H1 (cell line): ENCODE results near the gene COQ8A. TPM values are rescaled to one million over a fixed set of nuclear protein-coding genes. Genes with fewer than 3 reads are reported as not detected.

Experiments
- CTCF ChIA-PET: fragments of 300-600 bp; sonication (Branson Sonifier 250); formaldehyde crosslinking; loops from one replicate; lab custom pipeline; 2021; ENCODE audit not compliant: partially characterized antibody; lab: Charles Lee
- POLR2A ChIA-PET: fragments of 300-600 bp; sonication (Branson Sonifier 250); formaldehyde crosslinking; loops from one replicate; lab custom pipeline; 2021; ENCODE audit warnings: inconsistent platforms; ENCODE audit not compliant: partially characterized antibody; lab: Charles Lee
- DNase-seq, 2 experiments: peaks; one replicate each; pipeline versions ENCODE4 v3.0.0 to v3.0.0-alpha.2; 2010 to 2022; ENCODE audit warnings: low spot score in 2 of 2, low read depth in 1 of 2, mixed read lengths in 1 of 2
- FAIRE-seq: peaks from 2 replicates; lab custom pipeline; 2011; peaks lifted over from hg19 to GRCh38; lab: Jason Lieb, UNC
- H2AFZ ChIP-seq: 2 replicates; pipeline ENCODE4 v1.8.1; 2012; ENCODE audit warnings: low read length, inconsistent platforms
- H2AK5ac ChIP-seq: 2 replicates; pipeline ENCODE4 v1.6.1; 2013; ENCODE audit warnings: low read depth, low read length
- H2BK120ac ChIP-seq: replicated peaks from 2 replicates; pipeline ENCODE3; 2013; ENCODE audit warnings: low read depth, low read length, inconsistent platforms
- H2BK12ac ChIP-seq: 2 replicates; pipeline ENCODE4 v1.6.1; 2013; ENCODE audit warnings: low read depth, low read length
- H2BK15ac ChIP-seq: 2 replicates; pipeline ENCODE4 v1.6.1; 2013; ENCODE audit warnings: low read length
- H2BK20ac ChIP-seq: 2 replicates; pipeline ENCODE4 v1.6.1; 2013; ENCODE audit warnings: low read length
- H2BK5ac ChIP-seq: 2 replicates; pipeline ENCODE4 v1.6.1; 2013; ENCODE audit warnings: low read depth, low read length
- H3K14ac ChIP-seq: 2 replicates; pipeline ENCODE4 v1.6.1; 2013; ENCODE audit warnings: inconsistent platforms; ENCODE audit not compliant: insufficient read length
- H3K18ac ChIP-seq: 2 replicates; pipeline ENCODE4 v1.6.1; 2013; ENCODE audit warnings: low read length; ENCODE audit errors: extremely low read depth
- H3K23ac ChIP-seq: 2 replicates; pipeline ENCODE4 v1.6.1; 2013; ENCODE audit warnings: inconsistent platforms; ENCODE audit not compliant: insufficient read length
- H3K23me2 ChIP-seq: 2 replicates; pipeline ENCODE4 v1.6.1; 2013; ENCODE audit warnings: low read depth, low read length
- H3K27ac ChIP-seq: 2 replicates; pipeline ENCODE4 v1.6.1; 2011; ENCODE audit warnings: low read depth, low read length, inconsistent platforms
- H3K27me3 ChIP-seq, 4 experiments: replicated peaks in 1 of 4; 1 replicate in 1 of 4; 2 replicates in 3 of 4; pipeline versions ENCODE4 v1.6.1 to v1.8.1; 2011 to 2013; ENCODE audit warnings: low read length in 3 of 4, mild to moderate bottlenecking in 3 of 4, inconsistent platforms in 2 of 4, mixed read lengths in 2 of 4, moderate library complexity in 1 of 4; ENCODE audit not compliant: control insufficient read depth in 3 of 4, insufficient read depth in 3 of 4; ENCODE audit errors: extremely low read depth in 1 of 4
- H3K36me3 ChIP-seq, 4 experiments: 2 replicates each; pipeline versions ENCODE4 v1.6.1 to v1.8.1; 2011 to 2013; ENCODE audit warnings: mild to moderate bottlenecking in 4 of 4, low read length in 3 of 4, moderate library complexity in 2 of 4, control low read depth in 1 of 4, inconsistent platforms in 1 of 4; ENCODE audit not compliant: insufficient read depth in 4 of 4, control insufficient read depth in 2 of 4
- H3K4ac ChIP-seq: replicated peaks from 2 replicates; pipeline ENCODE3; 2013; ENCODE audit warnings: low read length, low read depth, mixed read lengths, inconsistent platforms; ENCODE audit not compliant: insufficient read length
- H3K4me1 ChIP-seq, 4 experiments: replicated peaks in 1 of 4; 1 replicate in 1 of 4; 2 replicates in 3 of 4; pipeline versions ENCODE4 v1.6.1 to v1.8.1; 2011 to 2013; ENCODE audit warnings: low read length in 3 of 4, inconsistent platforms in 2 of 4, mixed read lengths in 1 of 4; ENCODE audit not compliant: insufficient read depth in 4 of 4, control insufficient read depth in 3 of 4
- H3K4me2 ChIP-seq, 2 experiments: 2 replicates each; pipeline versions ENCODE4 v1.6.1 to v1.8.1; 2011 to 2013; ENCODE audit warnings: low read depth in 2 of 2, low read length in 2 of 2, control low read depth in 1 of 2, inconsistent platforms in 1 of 2, mild to moderate bottlenecking in 1 of 2; ENCODE audit not compliant: insufficient read depth in 1 of 2
- H3K4me3 ChIP-seq, 4 experiments: fragments of 200-600, 300-600 bp in 1 of 4; sonication (generic), shearing (Covaris generic), sonication (Bioruptor Twin) in 1 of 4; 2 replicates each; pipeline versions ENCODE4 v1.5.1 to v1.8.1; 2011 to 2016; ENCODE audit warnings: low read length in 4 of 4, low read depth in 3 of 4, control low read depth in 2 of 4, inconsistent platforms in 2 of 4, mild to moderate bottlenecking in 2 of 4, mixed read lengths in 1 of 4, moderate library complexity in 1 of 4; ENCODE audit not compliant: insufficient read depth in 2 of 4; ENCODE audit errors: extremely low read depth in 1 of 4
- H3K56ac ChIP-seq: replicated peaks from 2 replicates; pipeline ENCODE3; 2013; ENCODE audit warnings: low read depth, mild to moderate bottlenecking, mixed read lengths, low read length, inconsistent platforms; ENCODE audit not compliant: insufficient read length
- H3K79me1 ChIP-seq: 2 replicates; pipeline ENCODE4 v1.6.1; 2013; ENCODE audit warnings: low read depth, low read length, control low read depth
- H3K79me2 ChIP-seq, 2 experiments: 2 replicates each; pipeline versions ENCODE4 v1.6.1 to v1.8.1; 2012 to 2013; ENCODE audit warnings: low read length in 2 of 2, mild to moderate bottlenecking in 2 of 2, inconsistent platforms in 1 of 2; ENCODE audit not compliant: insufficient read depth in 2 of 2, control insufficient read depth in 1 of 2
- H3K9ac ChIP-seq, 4 experiments: replicated peaks in 1 of 4; 1 replicate in 1 of 4; 2 replicates in 3 of 4; pipeline versions ENCODE4 v1.6.1 to v1.8.1; 2011 to 2013; ENCODE audit warnings: low read depth in 3 of 4, low read length in 3 of 4, control low read depth in 2 of 4, mild to moderate bottlenecking in 2 of 4, moderate library complexity in 2 of 4, inconsistent platforms in 1 of 4; ENCODE audit errors: extremely low read depth in 1 of 4
- H3K9me3 ChIP-seq, 2 experiments: 2 replicates each; pipeline versions ENCODE4 v1.6.1 to v1.8.1; 2012 to 2013; ENCODE audit warnings: mild to moderate bottlenecking in 2 of 2, moderate library complexity in 2 of 2, control low read depth in 1 of 2, inconsistent platforms in 1 of 2, low read depth in 1 of 2, low read length in 1 of 2, mixed read lengths in 1 of 2; ENCODE audit not compliant: insufficient read depth in 2 of 2
- H4K20me1 ChIP-seq, 2 experiments: replicated peaks in 1 of 2; 2 replicates each; pipeline versions ENCODE3 to v1.8.1; 2011 to 2013; ENCODE audit warnings: inconsistent platforms in 2 of 2, low read length in 2 of 2, mild to moderate bottlenecking in 1 of 2; ENCODE audit not compliant: insufficient read depth in 2 of 2, control insufficient read depth in 1 of 2
- H4K5ac ChIP-seq: 2 replicates; pipeline ENCODE4 v1.6.1; 2013; ENCODE audit warnings: low read length, low read depth, mixed read lengths, inconsistent platforms; ENCODE audit not compliant: insufficient read length
- H4K8ac ChIP-seq: 2 replicates; pipeline ENCODE4 v1.8.0; 2013; ENCODE audit warnings: mild to moderate bottlenecking, moderate library complexity, low read length, inconsistent platforms; ENCODE audit not compliant: insufficient read depth; ENCODE audit errors: extremely low read depth
- H4K91ac ChIP-seq: replicated peaks from 2 replicates; pipeline ENCODE3; 2013; ENCODE audit warnings: low read length, mixed read lengths, inconsistent platforms; ENCODE audit not compliant: insufficient read length
- ATF2 ChIP-seq: IDR thresholded peaks from 2 replicates; pipeline ENCODE4 v1.6.1; 2012; ENCODE audit warnings: low read length, inconsistent platforms
- KDM4A ChIP-seq: IDR thresholded peaks from one replicate; pipeline ENCODE4 v1.7.1; 2012; ENCODE audit warnings: low read depth, mild to moderate bottlenecking, moderate library complexity, low read length, inconsistent platforms; ENCODE audit not compliant: severe bottlenecking
- PHF8 ChIP-seq: fragments of 200-600 bp; sonication (generic); conservative IDR thresholded peaks from 2 replicates; pipeline ENCODE4 v1.7.1; 2012; ENCODE audit warnings: low read depth, mild to moderate bottlenecking, inconsistent platforms, low read length, moderate library complexity
- SIN3A ChIP-seq, 2 experiments: IDR thresholded peaks in 1 of 2; conservative IDR thresholded peaks in 1 of 2; 2 replicates each; pipeline ENCODE4 v1.6.1; 2011 to 2012; ENCODE audit warnings: low read length in 2 of 2, improper control_type of control experiment in 1 of 2, low read depth in 1 of 2, mild to moderate bottlenecking in 1 of 2
- SIRT6 ChIP-seq: IDR thresholded peaks from one replicate; pipeline ENCODE4 v1.7.1; 2012; ENCODE audit warnings: low read length, inconsistent platforms
- SP1 ChIP-seq: IDR thresholded peaks from 2 replicates; pipeline ENCODE4 v1.6.1; 2011; ENCODE audit warnings: low read depth, low read length
- SUZ12 ChIP-seq: fragments of 200-600 bp; sonication (generic); IDR thresholded peaks from 2 replicates; pipeline ENCODE4 v1.6.1; 2012; ENCODE audit warnings: mild to moderate bottlenecking, inconsistent platforms, low read length, moderate library complexity, mixed read lengths
- TAF1 ChIP-seq: IDR thresholded peaks from 2 replicates; pipeline ENCODE4 v1.6.1; 2011; ENCODE audit warnings: mild to moderate bottlenecking, low read depth, low read length
- TAF7 ChIP-seq: optimal IDR thresholded peaks from 2 replicates; pipeline ENCODE3; 2011; ENCODE audit warnings: low read depth, mild to moderate bottlenecking, inconsistent platforms, low read length, moderate library complexity, borderline replicate concordance
- WGBS, 2 experiments: shearing (Covaris generic) in 1 of 2; methylation state at CpG; one replicate each; pipeline versions ENCODE4 v1.1.6 to v1.1.7; 2013 to 2015; ENCODE audit warnings: low lambda C conversion rate in 2 of 2, mixed read lengths in 2 of 2, inconsistent platforms in 1 of 2, low coverage in 1 of 2, missing lambda C conversion rate in 1 of 2; ENCODE audit not compliant: insufficient replicate concordance in 2 of 2, insufficient coverage in 1 of 2, insufficient read length in 1 of 2; ENCODE audit errors: extremely low coverage in 1 of 2, missing lambda C conversion rate in 1 of 2; 5-methylcytosine and 5-hydroxymethylcytosine counted together
- polyA plus RNA-seq, 7 experiments: library from polyadenylated mRNA; depleted of rRNA in 3 of 7; stranded (reverse) in 5 of 7; unstranded in 2 of 7; fragments of >200 nt in 5 of 7; fragments of 200-250 nt in 2 of 7; gene quantifications; 1 replicate in 5 of 7; 2 replicates in 1 of 7; 4 replicates in 1 of 7; pipeline versions ENCODE4 v1.2.1 to v1.2.3, GENCODE V29; 2011 to 2013; ENCODE audit warnings: missing spikeins in 2 of 7, mixed read lengths in 2 of 7
- total RNA-seq: library from RNA; stranded (reverse); fragmentation: NEBNext Ultra II Directional; extraction: Animal tissue kit (Norgen Biotek cat#: 25700); gene quantifications from 2 replicates; pipeline ENCODE4 v1.2.1, GENCODE V29; 2021

COQ8A gene
- total and polyA plus RNA-seq, 2 of the 8 experiments (the other 6 are each of a cell fraction or from before 2014, with no cell fraction given), result 28.5 to 38.9 TPM

- Histone ChIP-seq H3K4ac (no peak overlapping the region), H2BK15ac (no peak overlapping the region), H4K5ac (no peak overlapping the region), H2BK5ac (no peak overlapping the region; the same call in 1 of the 2 replicates), H3K79me2 (no peaks in the 10 kb centered on the region), H3K27ac (no peak overlapping the region), H2AK5ac (no peak overlapping the region), H4K8ac (no peak overlapping the region), H2BK120ac (no peak overlapping the region), H3K56ac (no peak overlapping the region), H2BK20ac (no peak overlapping the region), H4K20me1 (peaks cover 2% of the 10 kb centered on the region in 2 experiments), H3K23me2 (peaks cover 11% of the 10 kb centered on the region; the same call in 1 of the 2 replicates), H3K14ac (no peak overlapping the region), H3K79me1 (no peaks in the 10 kb centered on the region), H3K4me3 (no peak overlapping the region), H3K9me3 (peaks cover 0 to 6% of the 10 kb centered on the region in 2 experiments; a peak in 1 of 4 replicates), H3K36me3 (no peaks in the 10 kb centered on the region; a peak in 1 of 8 replicates), H4K91ac (no peak overlapping the region), H3K4me2 (no peak overlapping the region), H3K4me1 (peaks cover 0 to 4% (median 0%) of the 10 kb centered on the region in 4 experiments; a peak in 2 of 7 replicates), H2BK12ac (no peak overlapping the region), H3K27me3 (no peaks in the 10 kb centered on the region), H3K9ac (no peak overlapping the region), H2AFZ (no peak overlapping the region), H3K23ac (no peak overlapping the region), H3K18ac (no peak overlapping the region)
- POLR2A ChIA-PET, result no interaction called here
- no peak for DNase-seq
- CTCF ChIA-PET, result no interaction called here
- no peak for FAIRE-seq
- WGBS, 2 experiments, result 95% methylated on average over 20 of the region's 34 CpGs; no CpG with 5 or more reads in 1 of the 2 experiments
- TF ChIP-seq SIN3A (conservative IDR thresholded peaks at IDR 0.05 in 1 of 2, IDR thresholded peaks at IDR 0.05 in 1 of 2; ENCODE audit: low read depth in 1 of 2, low read length in 2 of 2) (no peak), TAF7 (no peak), SUZ12 (no peak), KDM4A (no peak), ATF2 (no peak), SIRT6 (no peak), PHF8 (no peak), SP1 (no peak), TAF1 (no peak)
Observed at GRCh38 chr1:226976276-226976977, 36.3 kb downstream of the COQ8A start.
